PC-9 (cell line): ENCODE results near the gene SEC22A.

ENCODE experiments used
- EZH2 ChIP-seq: fragments of 200-600 bp; sonication (generic); IDR thresholded peaks from 2 replicates; pipeline ENCODE4 v1.8.0; 2017; ENCODE audit warnings: antibody characterized with exemption, low read depth
- TF ChIP-seq, protein P1 (sequence below): fragments of 200-600 bp; sonication (generic); conservative IDR thresholded peaks from 2 replicates; pipeline ENCODE4 v1.6.1; 2017; ENCODE audit warnings: mixed run types, antibody characterized with exemption, mild to moderate bottlenecking, moderate library complexity

- TF ChIP-seq EZH2, result no peak
- TF ChIP-seq, protein P1, sequence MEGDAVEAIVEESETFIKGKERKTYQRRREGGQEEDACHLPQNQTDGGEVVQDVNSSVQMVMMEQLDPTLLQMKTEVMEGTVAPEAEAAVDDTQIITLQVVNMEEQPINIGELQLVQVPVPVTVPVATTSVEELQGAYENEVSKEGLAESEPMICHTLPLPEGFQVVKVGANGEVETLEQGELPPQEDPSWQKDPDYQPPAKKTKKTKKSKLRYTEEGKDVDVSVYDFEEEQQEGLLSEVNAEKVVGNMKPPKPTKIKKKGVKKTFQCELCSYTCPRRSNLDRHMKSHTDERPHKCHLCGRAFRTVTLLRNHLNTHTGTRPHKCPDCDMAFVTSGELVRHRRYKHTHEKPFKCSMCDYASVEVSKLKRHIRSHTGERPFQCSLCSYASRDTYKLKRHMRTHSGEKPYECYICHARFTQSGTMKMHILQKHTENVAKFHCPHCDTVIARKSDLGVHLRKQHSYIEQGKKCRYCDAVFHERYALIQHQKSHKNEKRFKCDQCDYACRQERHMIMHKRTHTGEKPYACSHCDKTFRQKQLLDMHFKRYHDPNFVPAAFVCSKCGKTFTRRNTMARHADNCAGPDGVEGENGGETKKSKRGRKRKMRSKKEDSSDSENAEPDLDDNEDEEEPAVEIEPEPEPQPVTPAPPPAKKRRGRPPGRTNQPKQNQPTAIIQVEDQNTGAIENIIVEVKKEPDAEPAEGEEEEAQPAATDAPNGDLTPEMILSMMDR, result no peak
Measured at GRCh38 chr3:123279121-123279520, 77.4 kb downstream of the SEC22A start.
